Gastroesophageal sphincter (tissue), 4 donors: ENCODE results near the gene TAF7L. TPM values are rescaled to one million over a fixed set of nuclear protein-coding genes. Genes with fewer than 3 reads are reported as not detected.
"Not testable (repeated sequence)": the region's sequence is repeated elsewhere in the genome, so short reads cannot be mapped to it uniquely, and the experiment has no call there.

Source experiments
- ATAC-seq: fragments of 150-250 bp; one replicate; pipeline ENCODE4 v1.9.1; 2016; ENCODE audit warnings: mild to moderate bottlenecking, moderate library complexity
- H3K27ac ChIP-seq, 4 donors: fragments of 200-600 bp; sonication (generic) in 3 of 4; 1 replicate in 3 of 4; 2 replicates in 1 of 4; pipeline ENCODE4 v1.5.1; 2016 to 2019
- H3K27me3 ChIP-seq: fragments of 200-600 bp; sonication (generic); one replicate; pipeline ENCODE4 v1.5.1; 2019
- H3K36me3 ChIP-seq, 2 donors: fragments of 200-600 bp; sonication (generic); one replicate each; pipeline ENCODE4 v1.5.1; 2019; ENCODE audit warnings: control low read depth in 1 of 2
- H3K4me1 ChIP-seq, 3 donors: fragments of 200-600 bp; sonication (generic); 1 replicate in 2 of 3; 2 replicates in 1 of 3; pipeline ENCODE4 v1.5.1; 2016 to 2019; ENCODE audit warnings: control low read depth in 2 of 3
- H3K4me3 ChIP-seq, 2 donors: fragments of 200-600 bp; sonication (generic); one replicate each; pipeline ENCODE4 v1.5.1; 2019; ENCODE audit warnings: mild to moderate bottlenecking in 1 of 2, moderate library complexity in 1 of 2
- H3K9me3 ChIP-seq, 3 donors: fragments of 200-600 bp; sonication (generic); one replicate each; pipeline ENCODE4 v1.5.1; 2017 to 2019; ENCODE audit warnings: control low read depth in 2 of 3
- CTCF ChIP-seq, 4 experiments: fragments of 200-600 bp in 2 of 4; fragments of 450-650 bp in 2 of 4; sonication (generic) in 1 of 4; IDR thresholded peaks; one replicate each; pipeline ENCODE4 v1.5.1; 2017 to 2019; ENCODE audit warnings: antibody characterized with exemption in 4 of 4, mild to moderate bottlenecking in 2 of 4, moderate library complexity in 2 of 4
- EP300 ChIP-seq: sonication (generic); formaldehyde crosslinking; IDR thresholded peaks from one replicate; pipeline ENCODE4 v1.6.1; 2017; ENCODE audit warnings: antibody characterized with exemption, mild to moderate bottlenecking
- POLR2A ChIP-seq, 2 donors: fragments of 450-650 bp; IDR thresholded peaks; one replicate each; pipeline ENCODE4 v1.6.1; 2017; ENCODE audit warnings: antibody characterized with exemption in 2 of 2, mild to moderate bottlenecking in 2 of 2, moderate library complexity in 1 of 2
- POLR2AphosphoS5 ChIP-seq: sonication (generic); formaldehyde crosslinking; IDR thresholded peaks from one replicate; pipeline ENCODE4 v1.6.1; 2017; ENCODE audit warnings: antibody characterized with exemption
- WGBS, 2 donors: methylation state at CpG; one replicate each; pipeline ENCODE4 v1.1.5; 2018; ENCODE audit warnings: low coverage in 1 of 2; 5-methylcytosine and 5-hydroxymethylcytosine counted together
- total RNA-seq, 4 donors: library from RNA; depleted of rRNA; stranded (reverse); fragments of >200 nt; gene quantifications; one replicate each; pipeline ENCODE4 v1.1.0, GENCODE V29; 2016

TAF7L gene
- under 1 TPM in 1 of 4 donors, not detected in 3; 0.27 TPM for total RNA-seq

- Histone ChIP-seq H3K4me1 (peaks cover 0 to 8% (median 0%) of the 10 kb centered on the region in 3 donors), H3K4me3 (peak within 1 kb of the TSS in 1 of 2 donors; percentile 38), H3K36me3 (no peaks in the 10 kb centered on the region), H3K9me3 (no peaks in the 10 kb centered on the region), H3K27me3 (peaks cover 9% of the 10 kb centered on the region), H3K27ac (no peak within 1 kb of the TSS)
- 6 to 61% methylated on average over 2 to 3 of the region's 75 CpGs for WGBS, 2 donors
- ATAC-seq = no peak
- TF ChIP-seq EP300 = no peak
Measured at GRCh38 chrX:101290957-101291603, at the start of gene TAF7L. Gene TAF7L, minus strand, starts transcription at chrX:101291334. Its CDS starts 3,791 bp downstream, at chrX:101287543.

GRCh38 chrX:101337776-101338271, 46.7 kb upstream of the TAF7L start:
- no peak for ATAC-seq
- H3K27me3 ChIP-seq = no peaks in the 10 kb centered on the region
- WGBS, 2 donors = 77 to 84% methylated on average over 3 to 4 of the region's 4 CpGs
- H3K4me1 ChIP-seq = no peaks in the 10 kb centered on the region
- TF ChIP-seq POLR2A (IDR thresholded peaks at IDR 0.05) (no peak), CTCF (IDR thresholded peaks at IDR 0.05) (no peak), POLR2AphosphoS5 (no peak), EP300 (no peak)
- H3K27ac ChIP-seq = no peak overlapping the region
- no peak overlapping the region for H3K4me3 ChIP-seq
- H3K36me3 ChIP-seq = no peaks in the 10 kb centered on the region
- no peaks in the 10 kb centered on the region for H3K9me3 ChIP-seq

- not testable (repeated sequence) for H3K36me3 ChIP-seq, ATAC-seq, H3K4me1 ChIP-seq, H3K9me3 ChIP-seq, H3K27me3 ChIP-seq, H3K27ac ChIP-seq, H3K4me3 ChIP-seq
- 58 to 77% methylated on average over 5 to 7 of the region's 7 CpGs for WGBS, 2 donors
Measured at GRCh38 chrX:101334310-101334709, 43.2 kb upstream of the TAF7L start.

- not testable (repeated sequence) for H3K4me1 ChIP-seq, ATAC-seq, H3K4me3 ChIP-seq, H3K27me3 ChIP-seq, H3K36me3 ChIP-seq, H3K27ac ChIP-seq, H3K9me3 ChIP-seq
- no CpG with 5 or more reads among the region's 3 CpGs for WGBS, 2 donors
Measured at GRCh38 chrX:101326600-101326999, 35.5 kb upstream of the TAF7L start.

GRCh38 chrX:101303790-101304189, 12.7 kb upstream of the TAF7L start:
- Histone ChIP-seq H3K4me1 (no peaks in the 10 kb centered on the region), H3K36me3 (no peaks in the 10 kb centered on the region), H3K4me3 (no peak overlapping the region), H3K27me3 (no peaks in the 10 kb centered on the region), H3K9me3 (no peaks in the 10 kb centered on the region), H3K27ac (no peak overlapping the region)
- WGBS, 2 donors = 100% methylated on average over 1 of the region's 1 CpG
- TF ChIP-seq EP300 = no peak
- TF ChIP-seq POLR2A (IDR thresholded peaks at IDR 0.05) = no peak
- no peak for TF ChIP-seq CTCF (IDR thresholded peaks at IDR 0.05)
- TF ChIP-seq POLR2AphosphoS5 = no peak
- no peak for ATAC-seq

- not testable (repeated sequence) for H3K27me3 ChIP-seq
- 85 to 92% methylated on average over 2 of the region's 3 CpGs for WGBS, 2 donors
Measured at GRCh38 chrX:101295603-101296002, 4.5 kb upstream of the TAF7L start.

GRCh38 chrX:101287402-101287801, 3.7 kb downstream of the TAF7L start:
- no peaks in the 10 kb centered on the region for H3K36me3 ChIP-seq
- ATAC-seq = no peak
- peaks cover 9% of the 10 kb centered on the region for H3K27me3 ChIP-seq
- H3K9me3 ChIP-seq = no peaks in the 10 kb centered on the region
- TF ChIP-seq EP300 (no peak), POLR2AphosphoS5 (no peak), POLR2A (IDR thresholded peaks at IDR 0.05) (no peak), CTCF (IDR thresholded peaks at IDR 0.05) (peak; percentile 12 to 62 (median 26))
- WGBS, 2 donors = 3 to 12% methylated on average over 2 of the region's 2 CpGs
- no peak overlapping the region for H3K4me3 ChIP-seq
- H3K4me1 ChIP-seq = peaks cover 0 to 8% (median 0%) of the 10 kb centered on the region in 3 donors
- H3K27ac ChIP-seq = no peak overlapping the region

More at GRCh38 chrX:101295603-101296002, 4.5 kb upstream of the TAF7L start:
- H3K9me3 ChIP-seq, H3K27ac ChIP-seq, H3K4me1 ChIP-seq, H3K36me3 ChIP-seq, ATAC-seq, H3K4me3 ChIP-seq: not testable (repeated sequence)
